Panc1 (cell line): ENCODE data around the gene ADARB1. TPM values are rescaled to one million over a fixed set of nuclear protein-coding genes. Genes with fewer than 3 reads are reported as not detected.
A peak's percentile ranks its signal among the peaks of the same experiment; 100 is the strongest.

Source experiments
- ATAC-seq: fragments of 200-7000 bp; cut with Tn5 transposase; 2 replicates; pipeline ENCODE4 v1.9.1; 2020; ENCODE audit warnings: mild to moderate bottlenecking, moderate library complexity
- BruUV-seq: library from RNA; stranded (reverse); fragments of 400-500 nt; replicated peaks from 2 replicates; lab custom pipeline; 2021; lab: Mats Ljungman, UMichigan
- CTCF ChIA-PET: fragments of 300-600 bp; sonication (Branson Sonifier 250); formaldehyde crosslinking; loops from one replicate; lab custom pipeline; 2022; ENCODE audit warnings: antibody characterized with exemption; lab: Charles Lee
- POLR2A ChIA-PET: fragments of 300-600 bp; sonication (Branson Sonifier 250); formaldehyde crosslinking; loops from one replicate; lab custom pipeline; 2022; ENCODE audit warnings: antibody characterized with exemption; lab: Charles Lee
- DNase-seq: peaks from one replicate; pipeline ENCODE4 v3.0.0-alpha.2; 2010; ENCODE audit warnings: low read depth, low spot score
- H3K27ac ChIP-seq: 2 replicates; pipeline ENCODE4 v1.5.1; 2011; ENCODE audit warnings: mild to moderate bottlenecking, low read length, inconsistent platforms
- H3K27me3 ChIP-seq: fragments of 200-500 bp; sonication (Bioruptor generic); 2 replicates; pipeline ENCODE4 v1.6.0; 2014; ENCODE audit warnings: low read length, inconsistent platforms; ENCODE audit not compliant: control insufficient read depth, insufficient read depth
- H3K36me3 ChIP-seq: fragments of 200-500 bp; sonication (Bioruptor generic); 2 replicates; pipeline ENCODE4 v1.5.1; 2014; ENCODE audit warnings: inconsistent platforms, mild to moderate bottlenecking, low read length, moderate library complexity; ENCODE audit not compliant: control insufficient read depth, insufficient read depth
- H3K4me1 ChIP-seq: 2 replicates; pipeline ENCODE4 v1.5.1; 2011; ENCODE audit warnings: inconsistent platforms, mild to moderate bottlenecking, low read length, moderate library complexity; ENCODE audit not compliant: control insufficient read depth, insufficient read depth
- H3K4me3 ChIP-seq, 2 experiments: 2 replicates each; pipeline ENCODE4 v1.5.1; 2011 to 2012; ENCODE audit warnings: low read depth in 2 of 2, low read length in 2 of 2, mild to moderate bottlenecking in 2 of 2, inconsistent platforms in 1 of 2, moderate library complexity in 1 of 2
- H3K9me3 ChIP-seq: fragments of 200-500 bp; sonication (Bioruptor generic); 2 replicates; pipeline ENCODE4 v1.5.1; 2014; ENCODE audit warnings: low read depth, mild to moderate bottlenecking, inconsistent platforms, low read length, moderate library complexity; ENCODE audit not compliant: control insufficient read depth, insufficient read depth
- POLR2AphosphoS5 ChIP-seq: IDR thresholded peaks from 2 replicates; pipeline ENCODE4 v1.6.1; 2012; ENCODE audit warnings: mild to moderate bottlenecking, low read depth, low read length, moderate library complexity
- in situ Hi-C: cut with HindIII; loops from 2 replicates; pipeline ENCODE4 v1.10.0; 2016; ENCODE audit warnings: low sequenced_read_pairs, low pct_unique_long_range_greater_than_20kb
- intact Hi-C: fragments of 100-400 bp; cut with micrococcal nuclease; formaldehyde crosslinking; loops from one replicate; pipeline ENCODE4 v1.10.0; 2022; ENCODE audit not compliant: unreplicated experiment
- total RNA-seq: library from RNA; stranded (reverse); gene quantifications from one replicate; pipeline ENCODE4 v1.2.1, GENCODE V29; 2021; ENCODE audit not compliant: unreplicated experiment
- TF ChIP-seq, protein P1 (sequence below): fragments of 450-650 bp; IDR thresholded peaks from 2 replicates; pipeline ENCODE4 v1.5.1; 2017; ENCODE audit warnings: mild to moderate bottlenecking

ADARB1 gene
- total RNA-seq, 1 experiment from 2014 or later, result 15.0 TPM

DNA sequence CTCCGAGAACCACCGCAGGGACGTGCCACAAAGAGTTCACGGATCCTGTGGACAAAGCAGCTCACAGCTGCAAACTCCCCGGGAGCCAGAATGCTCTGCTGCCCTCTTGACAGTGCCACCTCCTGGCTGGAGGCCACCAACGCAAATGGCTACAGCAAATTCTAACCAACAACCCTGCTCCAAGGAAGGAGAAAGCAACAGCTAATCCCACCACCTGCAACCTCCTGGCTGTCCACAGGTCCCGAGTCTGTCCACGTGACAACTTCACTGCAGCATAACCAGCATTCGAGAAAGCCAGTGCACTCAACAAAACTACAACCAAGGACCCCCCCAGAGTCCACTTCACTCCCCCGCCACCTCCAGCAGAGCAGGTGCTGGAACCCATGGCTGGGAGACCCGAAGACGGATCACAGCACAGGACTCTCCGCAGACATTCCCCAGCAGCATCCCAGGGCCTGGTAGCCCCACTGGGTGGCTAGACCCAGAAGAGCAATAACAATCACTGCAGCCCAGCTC is 196.0 kb downstream of the ADARB1 start:
- no peak for DNase-seq
- Histone ChIP-seq H3K4me1 (no peaks in the 10 kb centered on the region), H3K4me3 (no peak overlapping the region), H3K9me3 (no peaks in the 10 kb centered on the region), H3K27ac (no peak overlapping the region), H3K27me3 (no peaks in the 10 kb centered on the region), H3K36me3 (no peaks in the 10 kb centered on the region; the same call in 1 of the 2 replicates)
- intact Hi-C loops (loop anchor here (10.0 kb wide), 1 partner anchor 126 kb away; no protein-coding TSS in a partner anchor), in situ Hi-C loops (no loop called here)
- CTCF ChIA-PET, result no interaction called here
- TF ChIP-seq, protein P1, sequence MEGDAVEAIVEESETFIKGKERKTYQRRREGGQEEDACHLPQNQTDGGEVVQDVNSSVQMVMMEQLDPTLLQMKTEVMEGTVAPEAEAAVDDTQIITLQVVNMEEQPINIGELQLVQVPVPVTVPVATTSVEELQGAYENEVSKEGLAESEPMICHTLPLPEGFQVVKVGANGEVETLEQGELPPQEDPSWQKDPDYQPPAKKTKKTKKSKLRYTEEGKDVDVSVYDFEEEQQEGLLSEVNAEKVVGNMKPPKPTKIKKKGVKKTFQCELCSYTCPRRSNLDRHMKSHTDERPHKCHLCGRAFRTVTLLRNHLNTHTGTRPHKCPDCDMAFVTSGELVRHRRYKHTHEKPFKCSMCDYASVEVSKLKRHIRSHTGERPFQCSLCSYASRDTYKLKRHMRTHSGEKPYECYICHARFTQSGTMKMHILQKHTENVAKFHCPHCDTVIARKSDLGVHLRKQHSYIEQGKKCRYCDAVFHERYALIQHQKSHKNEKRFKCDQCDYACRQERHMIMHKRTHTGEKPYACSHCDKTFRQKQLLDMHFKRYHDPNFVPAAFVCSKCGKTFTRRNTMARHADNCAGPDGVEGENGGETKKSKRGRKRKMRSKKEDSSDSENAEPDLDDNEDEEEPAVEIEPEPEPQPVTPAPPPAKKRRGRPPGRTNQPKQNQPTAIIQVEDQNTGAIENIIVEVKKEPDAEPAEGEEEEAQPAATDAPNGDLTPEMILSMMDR, result peak; percentile 72
- no peak for TF ChIP-seq POLR2AphosphoS5
- ATAC-seq, result peak; percentile 69; the same call in 1 of the 2 replicates
- no TSS peak for BruUV-seq
- POLR2A ChIA-PET, result no interaction called here

Other genes starting within 250 kb of the ADARB1 start
- gene PTTG1IP, start 200.9 kb upstream of the ADARB1 start, total RNA-seq, result 226 TPM
- 3.0 TPM for gene ITGB2, start 153.7 kb upstream of the ADARB1 start, total RNA-seq
- gene SLX9, start 134.6 kb upstream of the ADARB1 start, total RNA-seq, result 50.9 TPM
- gene POFUT2, start 213.3 kb downstream of the ADARB1 start, total RNA-seq, result 59.6 TPM